Measurements from ENCODE around the gene COL27A1. TPM values are rescaled to one million over a fixed set of nuclear protein-coding genes. Genes with fewer than 3 reads are reported as not detected.
"Not testable (repeated sequence)": the region's sequence is repeated elsewhere in the genome, so short reads cannot be mapped to it uniquely, and the experiment has no call there.

COL27A1 gene
- total RNA-seq, 1 donor from 2014 or later = 51.0 TPM

GRCh38 chr9:114122136-114123027 lies 33.0 kb upstream of the COL27A1 start:
- ATAC-seq (no peak), DNase-seq (ENCODE audit: low spot score) (no peak)

- DNase-seq (ENCODE audit: low spot score) = no peak
Measured at GRCh38 chr9:114123031-114123977, 32.0 kb upstream of the COL27A1 start.

GRCh38 chr9:114124138-114124537 lies 31.2 kb upstream of the COL27A1 start:
- DNase-seq (ENCODE audit: low spot score) (no peak), ATAC-seq (peak; percentile 9)

More at GRCh38 chr9:114123031-114123977, 32.0 kb upstream of the COL27A1 start:
- ATAC-seq = peak; percentile 68

- ATAC-seq = no peak
- DNase-seq (ENCODE audit: low spot score) = no peak
Measured at GRCh38 chr9:114124666-114125475, 30.5 kb upstream of the COL27A1 start.

GRCh38 chr9:114125476-114126013 lies 29.8 kb upstream of the COL27A1 start:
- no peak for DNase-seq (ENCODE audit: low spot score)
- ATAC-seq = no peak

- no peak for DNase-seq (ENCODE audit: low spot score)
- no peak for ATAC-seq
Measured at GRCh38 chr9:114126247-114127060, 28.9 kb upstream of the COL27A1 start.

GRCh38 chr9:114128759-114129158 lies 26.6 kb upstream of the COL27A1 start:
- not testable (repeated sequence) for DNase-seq (ENCODE audit: low spot score); ATAC-seq

- DNase-seq (ENCODE audit: low spot score) (peak; percentile 63), ATAC-seq (peak; percentile 70)
Measured at GRCh38 chr9:114130141-114130540, 25.2 kb upstream of the COL27A1 start.

- DNase-seq (ENCODE audit: low spot score) (peak; percentile 77), ATAC-seq (peak; percentile 87)
Measured at GRCh38 chr9:114130624-114131277, 24.6 kb upstream of the COL27A1 start.

- no peak for DNase-seq (ENCODE audit: low spot score)
- no peak for ATAC-seq
Measured at GRCh38 chr9:114131808-114132549, 23.4 kb upstream of the COL27A1 start.

- ATAC-seq = no peak
- DNase-seq (ENCODE audit: low spot score) = no peak
Measured at GRCh38 chr9:114132550-114132918, 22.8 kb upstream of the COL27A1 start.

- no peak for ATAC-seq
- no peak for DNase-seq (ENCODE audit: low spot score)
Measured at GRCh38 chr9:114134827-114135396, 20.4 kb upstream of the COL27A1 start.

GRCh38 chr9:114137831-114138230 lies 17.5 kb upstream of the COL27A1 start:
- DNase-seq (ENCODE audit: low spot score) (no peak), ATAC-seq (no peak)

GRCh38 chr9:114138552-114138971 lies 16.8 kb upstream of the COL27A1 start:
- ATAC-seq (no peak), DNase-seq (ENCODE audit: low spot score) (no peak)

- DNase-seq (ENCODE audit: low spot score) = no peak
- no peak for ATAC-seq
Measured at GRCh38 chr9:114139071-114139470, 16.3 kb upstream of the COL27A1 start.

GRCh38 chr9:114140401-114140800 lies 14.9 kb upstream of the COL27A1 start:
- no peak for DNase-seq (ENCODE audit: low spot score)
- no peak for ATAC-seq

- no peak for DNase-seq (ENCODE audit: low spot score)
- ATAC-seq = no peak
Measured at GRCh38 chr9:114140850-114141249, 14.5 kb upstream of the COL27A1 start.

Data from left lobe of liver (tissue), 2 donors.